ENCODE results near the gene AFF1. TPM values are rescaled to one million over a fixed set of nuclear protein-coding genes. Genes with fewer than 3 reads are reported as not detected.
A peak's percentile ranks its signal among the peaks of the same experiment; 100 is the strongest.

Gene AFF1
- total and polyA plus RNA-seq, 2 of the 4 experiments (the other 2 are of a cell fraction) = 7.0 to 9.6 TPM

- WGBS, 2 experiments (ENCODE audit: extremely low coverage in 2 of 2, insufficient read length in 1 of 2) = no CpG with 5 or more reads among the region's 1 CpG
- ChIA-PET CTCF (no interaction called here), POLR2A (ENCODE audit: unreplicated experiment) (no interaction called here)
- Histone ChIP-seq H3K4me2 (ENCODE audit: low read depth, low read length) (peak overlapping the region; percentile 48; the same call in 1 of the 2 replicates), H4K91ac (ENCODE audit: insufficient read depth, low read depth, low read length) (no peak overlapping the region), H2AK5ac (ENCODE audit: low read depth, low read length) (no peak overlapping the region), H3K4me3 (ENCODE audit: insufficient read depth, low read depth, low read length) (no peak overlapping the region), H2AFZ (replicated peaks; ENCODE audit: low read length, poor library complexity) (no peak overlapping the region), H3K27me3 (ENCODE audit: control insufficient read depth, insufficient read depth, low read length) (no peaks in the 10 kb centered on the region), H2BK120ac (ENCODE audit: low read depth, low read length) (no peak overlapping the region), H3K9me3 (ENCODE audit: control insufficient read depth, insufficient read depth, low read length) (no peaks in the 10 kb centered on the region), H3K14ac (replicated peaks; ENCODE audit: low read depth, low read length) (no peak overlapping the region), H3K36me3 (ENCODE audit: control insufficient read depth, insufficient read depth, low read length) (peaks cover 4% of the 10 kb centered on the region; the same call in 1 of the 2 replicates), H4K20me1 (ENCODE audit: insufficient read depth, low read length) (peaks cover 11% of the 10 kb centered on the region; the same call in 1 of the 2 replicates), H3K9ac (ENCODE audit: low read depth, low read length) (no peak overlapping the region), H2BK5ac (ENCODE audit: low read depth, low read length, poor library complexity, severe bottlenecking) (peak overlapping the region; percentile 54), H4K8ac (ENCODE audit: low read depth in 2 of 2, low read length in 2 of 2) (no peak overlapping the region), H4K5ac (ENCODE audit: low read depth, low read length) (no peak overlapping the region), H2BK15ac (ENCODE audit: low read depth, low read length) (no peak overlapping the region), H3K56ac (ENCODE audit: extremely low read depth, insufficient read depth, low read length) (no peak overlapping the region), H2AK9ac (replicated peaks; ENCODE audit: low read depth, low read length, poor library complexity) (no peak overlapping the region), H3K18ac (ENCODE audit: low read depth, low read length) (no peak overlapping the region), H3K9me1 (ENCODE audit: insufficient read depth, low read length) (peaks cover 10% of the 10 kb centered on the region), H3K4ac (ENCODE audit: low read depth, low read length) (no peak overlapping the region), H3K27ac (ENCODE audit: insufficient read depth, low read length) (no peak overlapping the region), H3K4me1 (ENCODE audit: control insufficient read depth, insufficient read depth, low read length) (peaks cover 22% of the 10 kb centered on the region), H2BK20ac (ENCODE audit: low read depth, low read length) (no peak overlapping the region), H3K79me1 (ENCODE audit: low read depth in 1 of 2, low read length in 2 of 2) (peaks cover 13 to 33% of the 10 kb centered on the region in 2 experiments), H3K23ac (ENCODE audit: low read depth, low read length) (no peak overlapping the region)
- dilution Hi-C loops (cut with HindIII; ENCODE audit: low sequenced_read_pairs, unreplicated experiment) (no loop called here), in situ Hi-C loops (cut with MboI; ENCODE audit: low sequenced_read_pairs) (no loop called here), intact Hi-C loops (cut with micrococcal nuclease) (no loop called here)
- peak; percentile 83 for DNase-seq
- no TSS peak for BruUV-seq (replicated peaks)
- peak; percentile 90 for ATAC-seq (ENCODE audit: low read depth)
- TF ChIP-seq MAFK (IDR thresholded peaks at IDR 0.05; ENCODE audit: low read depth, low read length) (0 out of 2 replicates have a peak, but pooled peaks have one; percentile 4), MAZ (IDR thresholded peaks at IDR 0.05; ENCODE audit: borderline replicate concordance, low read depth, low read length) (no peak), FOS (IDR thresholded peaks at IDR 0.05; ENCODE audit: low read depth, low read length) (0 out of 2 replicates have a peak, but pooled peaks have one; percentile 10), CHD1 (IDR thresholded peaks at IDR 0.05; ENCODE audit: low read depth, low read length) (no peak)
Observed at GRCh38 chr4:86957215-86957614, 22.4 kb downstream of the AFF1 start.

All from IMR-90 (cell line).